ENCODE measurements around the gene CT45A3. TPM values are rescaled to one million over a fixed set of nuclear protein-coding genes. Genes with fewer than 3 reads are reported as not detected.

CT45A3 gene
- total RNA-seq, 3 donors from 2014 or later (not counting 1 experiment from before 2014, with no cell fraction given): not detected

Other genes starting within 250 kb of the CT45A3 start
- gene INTS6L, start 247.5 kb downstream of the CT45A3 start, total RNA-seq: 10 to 100 TPM; 24.0 to 30.2 (median 26.7) TPM
- gene CT45A1, start 54.6 kb downstream of the CT45A3 start, total RNA-seq: not detected
- gene CT45A5, start 17.3 kb upstream of the CT45A3 start, total RNA-seq: not detected
- not detected for gene CT45A6, start 34.6 kb upstream of the CT45A3 start, total RNA-seq
- gene CT45A2, start 51.8 kb upstream of the CT45A3 start, total RNA-seq: not detected
- not detected for gene CT45A7, start 69.1 kb upstream of the CT45A3 start, total RNA-seq
- not detected for gene CT45A8, start 86.3 kb upstream of the CT45A3 start, total RNA-seq
- not detected for gene CT45A9, start 103.6 kb upstream of the CT45A3 start, total RNA-seq
- not detected for gene CT45A10, start 125.3 kb upstream of the CT45A3 start, total RNA-seq
- not detected for gene SAGE1, start 125.5 kb upstream of the CT45A3 start, total RNA-seq
- gene MMGT1, start 205.8 kb upstream of the CT45A3 start, total RNA-seq: 10 to 100 TPM; 18.2 to 22.2 (median 21.4) TPM
- gene SLC9A6, start 217.2 kb upstream of the CT45A3 start, total RNA-seq: 10 to 100 TPM; 17.1 to 24.0 (median 19.3) TPM